ENCODE measurements around the gene DLEC1.
A peak's percentile ranks its signal among the peaks of the same experiment; 100 is the strongest.

DLEC1 gene

GRCh38 chr3:38136393-38136776, 97.4 kb downstream of the DLEC1 start:
- Histone ChIP-seq H3K4me1 (ENCODE audit: insufficient read depth, insufficient read length) (peaks cover 18% of the 10 kb centered on the region), H3K9ac (ENCODE audit: insufficient read length, low read depth) (peak overlapping the region; percentile 94), H3K36me3 (ENCODE audit: insufficient read depth, insufficient read length, low read length) (peaks cover 53% of the 10 kb centered on the region), H3K4me3 (ENCODE audit: insufficient read length, low read depth) (peak overlapping the region; percentile 92), H3K9me3 (ENCODE audit: insufficient read depth, low read length) (no peaks in the 10 kb centered on the region), H3K27me3 (ENCODE audit: insufficient read depth, insufficient read length) (peaks cover 27% of the 10 kb centered on the region)
- no peak for TF ChIP-seq YY1 (IDR thresholded peaks at IDR 0.05; ENCODE audit: insufficient read depth, insufficient read length)
- no peak for TF ChIP-seq ZNF274 (IDR thresholded peaks at IDR 0.05; ENCODE audit: low read depth, low read length)
- TF ChIP-seq SUZ12 (IDR thresholded peaks at IDR 0.05; ENCODE audit: extremely low read depth, insufficient read depth, insufficient read length), result no peak
- no peak for DNase-seq (ENCODE audit: low read depth, low spot score)

- peaks cover 27% of the 10 kb centered on the region for H3K27me3 ChIP-seq (ENCODE audit: insufficient read depth, insufficient read length)
- H3K9me3 ChIP-seq (ENCODE audit: insufficient read depth, low read length), result no peaks in the 10 kb centered on the region
- H3K4me3 ChIP-seq (ENCODE audit: insufficient read length, low read depth), result peak within 1 kb of the TSS; percentile 92
- peaks cover 14% of the 10 kb centered on the region for H3K4me1 ChIP-seq (ENCODE audit: insufficient read depth, insufficient read length)
- H3K9ac ChIP-seq (ENCODE audit: insufficient read length, low read depth), result peak within 1 kb of the TSS; percentile 95
- peaks cover 50% of the 10 kb centered on the region for H3K36me3 ChIP-seq (ENCODE audit: insufficient read depth, insufficient read length, low read length)
- TF ChIP-seq ZNF274 (IDR thresholded peaks at IDR 0.05; ENCODE audit: low read depth, low read length), result no peak
- TF ChIP-seq YY1 (IDR thresholded peaks at IDR 0.05; ENCODE audit: insufficient read depth, insufficient read length), result no peak
- TF ChIP-seq SUZ12 (IDR thresholded peaks at IDR 0.05; ENCODE audit: extremely low read depth, insufficient read depth, insufficient read length), result no peak
- DNase-seq (ENCODE audit: low read depth, low spot score), result peak; percentile 99
Measured at GRCh38 chr3:38136777-38137614, 98.0 kb downstream of the DLEC1 start, which contains the start of gene ACAA1. Gene ACAA1 (minus strand): TSS chr3:38137127. CDS start chr3:38137035, 92 bp downstream.

GRCh38 chr3:38137615-38138348, 98.8 kb downstream of the DLEC1 start:
- no peak for DNase-seq (ENCODE audit: low read depth, low spot score)
- peaks cover 45% of the 10 kb centered on the region for H3K36me3 ChIP-seq (ENCODE audit: insufficient read depth, insufficient read length, low read length)
- H3K27me3 ChIP-seq (ENCODE audit: insufficient read depth, insufficient read length), result peaks cover 27% of the 10 kb centered on the region
- no peak for TF ChIP-seq SUZ12 (IDR thresholded peaks at IDR 0.05; ENCODE audit: extremely low read depth, insufficient read depth, insufficient read length)
- TF ChIP-seq YY1 (IDR thresholded peaks at IDR 0.05; ENCODE audit: insufficient read depth, insufficient read length), result no peak
- no peak for TF ChIP-seq ZNF274 (IDR thresholded peaks at IDR 0.05; ENCODE audit: low read depth, low read length)
- H3K9me3 ChIP-seq (ENCODE audit: insufficient read depth, low read length), result no peaks in the 10 kb centered on the region
- H3K4me3 ChIP-seq (ENCODE audit: insufficient read length, low read depth), result peak overlapping the region; percentile 82
- peaks cover 14% of the 10 kb centered on the region for H3K4me1 ChIP-seq (ENCODE audit: insufficient read depth, insufficient read length)
- H3K9ac ChIP-seq (ENCODE audit: insufficient read length, low read depth), result peak overlapping the region; percentile 95

- DNase-seq (ENCODE audit: low read depth, low spot score), result peak; percentile 36
- TF ChIP-seq SUZ12 (IDR thresholded peaks at IDR 0.05; ENCODE audit: extremely low read depth, insufficient read depth, insufficient read length) (no peak), YY1 (IDR thresholded peaks at IDR 0.05; ENCODE audit: insufficient read depth, insufficient read length) (no peak), ZNF274 (IDR thresholded peaks at IDR 0.05; ENCODE audit: low read depth, low read length) (no peak)
- Histone ChIP-seq H3K9ac (ENCODE audit: insufficient read length, low read depth) (peak within 1 kb of the TSS; percentile 95), H3K27me3 (ENCODE audit: insufficient read depth, insufficient read length) (peaks cover 27% of the 10 kb centered on the region), H3K4me3 (ENCODE audit: insufficient read length, low read depth) (peak within 1 kb of the TSS; percentile 82), H3K4me1 (ENCODE audit: insufficient read depth, insufficient read length) (peaks cover 14% of the 10 kb centered on the region), H3K36me3 (ENCODE audit: insufficient read depth, insufficient read length, low read length) (peaks cover 37% of the 10 kb centered on the region), H3K9me3 (ENCODE audit: insufficient read depth, low read length) (no peaks in the 10 kb centered on the region)
Measured at GRCh38 chr3:38138349-38139190, 99.6 kb downstream of the DLEC1 start, which contains the start of gene MYD88. Gene MYD88 (plus strand): TSS chr3:38138661. CDS start chr3:38138701, 40 bp downstream.

GRCh38 chr3:38139191-38139590, 100.2 kb downstream of the DLEC1 start:
- TF ChIP-seq YY1 (IDR thresholded peaks at IDR 0.05; ENCODE audit: insufficient read depth, insufficient read length) (no peak), SUZ12 (IDR thresholded peaks at IDR 0.05; ENCODE audit: extremely low read depth, insufficient read depth, insufficient read length) (no peak), ZNF274 (IDR thresholded peaks at IDR 0.05; ENCODE audit: low read depth, low read length) (no peak)
- H3K4me1 ChIP-seq (ENCODE audit: insufficient read depth, insufficient read length), result peaks cover 14% of the 10 kb centered on the region
- peaks cover 27% of the 10 kb centered on the region for H3K27me3 ChIP-seq (ENCODE audit: insufficient read depth, insufficient read length)
- H3K36me3 ChIP-seq (ENCODE audit: insufficient read depth, insufficient read length, low read length), result peaks cover 31% of the 10 kb centered on the region
- peak overlapping the region; percentile 82 for H3K4me3 ChIP-seq (ENCODE audit: insufficient read length, low read depth)
- no peaks in the 10 kb centered on the region for H3K9me3 ChIP-seq (ENCODE audit: insufficient read depth, low read length)
- no peak for DNase-seq (ENCODE audit: low read depth, low spot score)
- H3K9ac ChIP-seq (ENCODE audit: insufficient read length, low read depth), result peak overlapping the region; percentile 95

GRCh38 chr3:38139652-38140051, 100.6 kb downstream of the DLEC1 start:
- no peak for DNase-seq (ENCODE audit: low read depth, low spot score)
- Histone ChIP-seq H3K27me3 (ENCODE audit: insufficient read depth, insufficient read length) (peaks cover 27% of the 10 kb centered on the region), H3K36me3 (ENCODE audit: insufficient read depth, insufficient read length, low read length) (peaks cover 26% of the 10 kb centered on the region), H3K9ac (ENCODE audit: insufficient read length, low read depth) (peak overlapping the region; percentile 95), H3K4me1 (ENCODE audit: insufficient read depth, insufficient read length) (peaks cover 14% of the 10 kb centered on the region), H3K9me3 (ENCODE audit: insufficient read depth, low read length) (no peaks in the 10 kb centered on the region), H3K4me3 (ENCODE audit: insufficient read length, low read depth) (no peak overlapping the region)
- TF ChIP-seq YY1 (IDR thresholded peaks at IDR 0.05; ENCODE audit: insufficient read depth, insufficient read length) (no peak), SUZ12 (IDR thresholded peaks at IDR 0.05; ENCODE audit: extremely low read depth, insufficient read depth, insufficient read length) (no peak), ZNF274 (IDR thresholded peaks at IDR 0.05; ENCODE audit: low read depth, low read length) (no peak)

All from NT2/D1 (cell line).